ENCODE data around the gene TMEM30A.

TMEM30A gene

GRCh38 chr6:75261299-75261698, 23.3 kb downstream of the TMEM30A start:
- DNase-seq = no peak

- DNase-seq = no peak
Observed at GRCh38 chr6:75257343-75258087, 27.1 kb downstream of the TMEM30A start.

GRCh38 chr6:75250552-75250951, 34.0 kb downstream of the TMEM30A start:
- DNase-seq = no peak

- no peak for DNase-seq
Observed at GRCh38 chr6:75249837-75250236, 34.8 kb downstream of the TMEM30A start.

- DNase-seq = no peak
Observed at GRCh38 chr6:75246386-75246785, 38.2 kb downstream of the TMEM30A start.

- DNase-seq = peak; percentile 13
Observed at GRCh38 chr6:75244063-75244584, 40.5 kb downstream of the TMEM30A start.

- DNase-seq = peak; percentile 96
Observed at GRCh38 chr6:75243333-75244062, 41.1 kb downstream of the TMEM30A start, which contains the start of gene COX7A2. Gene COX7A2, minus strand, starts transcription at chr6:75243801. Its CDS starts 67 bp downstream, at chr6:75243734.

- no peak for DNase-seq
Observed at GRCh38 chr6:75236630-75237029, 48.0 kb downstream of the TMEM30A start.

- no peak for DNase-seq
Observed at GRCh38 chr6:75235271-75235670, 49.3 kb downstream of the TMEM30A start.

- no peak for DNase-seq
Observed at GRCh38 chr6:75234126-75234865, 50.3 kb downstream of the TMEM30A start.

- no peak for DNase-seq
Observed at GRCh38 chr6:75233092-75233615, 51.4 kb downstream of the TMEM30A start.

GRCh38 chr6:75230484-75231325, 53.9 kb downstream of the TMEM30A start:
- DNase-seq = no peak

- DNase-seq = no peak
Observed at GRCh38 chr6:75224303-75224926, 60.2 kb downstream of the TMEM30A start.

GRCh38 chr6:75223428-75223827, 61.2 kb downstream of the TMEM30A start:
- no peak for DNase-seq

- DNase-seq = no peak
Observed at GRCh38 chr6:75222261-75222660, 62.3 kb downstream of the TMEM30A start.

GRCh38 chr6:75221116-75221515, 63.5 kb downstream of the TMEM30A start:
- DNase-seq = no peak

GRCh38 chr6:75220357-75220756, 64.2 kb downstream of the TMEM30A start:
- no peak for DNase-seq

- no peak for DNase-seq
Observed at GRCh38 chr6:75219263-75219662, 65.3 kb downstream of the TMEM30A start.

GRCh38 chr6:75217193-75217592, 67.4 kb downstream of the TMEM30A start:
- DNase-seq = no peak

GRCh38 chr6:75215291-75215690, 69.3 kb downstream of the TMEM30A start:
- DNase-seq = no peak

- DNase-seq = no peak
Observed at GRCh38 chr6:75213732-75214131, 70.9 kb downstream of the TMEM30A start.

- no peak for DNase-seq
Observed at GRCh38 chr6:75213112-75213511, 71.5 kb downstream of the TMEM30A start.

All from RPMI8226 (cell line).